GM21529 (cell line): ENCODE results near the gene EML5.
A peak's percentile ranks its signal among the peaks of the same experiment; 100 is the strongest.

Experiments
- ATAC-seq: cut with Tn5 transposase; IDR thresholded peaks from one replicate; pipeline ENCODE4 v1.9.1; 2021; ENCODE audit not compliant: unreplicated experiment

EML5 gene

DNA sequence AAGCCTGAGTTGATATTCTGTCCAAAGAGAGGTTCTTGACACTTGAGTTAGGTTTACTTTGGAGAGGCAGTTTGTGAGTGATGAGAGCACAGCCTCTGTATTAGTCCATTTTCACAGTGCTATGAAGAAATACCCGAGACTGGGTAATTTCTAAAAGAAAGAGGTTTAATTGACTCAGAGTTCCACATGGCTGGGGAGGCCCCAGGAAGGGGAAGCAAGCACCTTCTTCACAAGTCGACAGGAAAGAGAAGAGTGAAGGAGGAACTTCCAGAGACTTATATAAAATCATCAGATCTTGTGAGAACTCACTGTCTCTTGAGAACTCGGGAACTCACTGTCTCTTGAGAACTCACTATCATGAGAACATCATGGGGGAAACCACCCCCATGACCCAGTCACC is 224.6 kb downstream of the EML5 start:
- no peak for ATAC-seq

DNA sequence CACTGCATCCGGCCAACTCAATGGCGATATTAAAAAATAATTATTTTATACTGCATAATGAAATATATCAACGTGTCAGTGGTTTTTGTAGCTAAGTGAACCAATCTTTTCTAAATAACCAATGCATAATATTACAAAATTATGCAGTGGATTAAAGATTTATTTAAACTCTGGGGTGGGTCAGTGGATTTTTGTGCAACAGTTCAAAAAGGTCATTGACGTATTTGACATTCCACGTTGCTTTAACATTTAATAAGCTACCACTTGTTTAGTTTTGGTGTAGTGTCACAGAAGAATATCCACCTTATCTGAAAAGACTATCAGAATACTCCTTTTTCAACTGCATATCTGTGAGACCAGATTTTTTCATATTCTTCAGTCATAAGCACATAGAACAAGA is 227.3 kb downstream of the EML5 start:
- no peak for ATAC-seq

DNA sequence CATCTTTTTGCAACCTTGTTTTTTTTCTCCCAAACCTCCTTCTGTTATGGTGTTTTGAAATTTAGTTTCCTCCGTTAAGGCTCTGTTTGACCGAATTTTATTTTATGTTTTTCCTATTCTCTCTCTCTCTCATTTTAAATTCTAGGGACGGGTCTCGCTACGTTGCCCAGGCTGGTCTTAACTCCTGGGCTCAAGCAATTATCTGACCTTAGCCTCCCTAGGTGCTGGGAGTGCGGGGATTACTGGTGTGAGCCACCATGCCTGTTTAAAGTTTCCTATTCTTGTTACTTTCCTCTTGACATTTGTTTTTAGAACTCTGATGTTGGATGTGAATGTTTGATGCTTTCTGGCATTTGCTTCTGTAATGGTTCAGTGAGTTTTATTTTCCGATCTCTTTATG is 228.9 kb downstream of the EML5 start:
- ATAC-seq = no peak

DNA sequence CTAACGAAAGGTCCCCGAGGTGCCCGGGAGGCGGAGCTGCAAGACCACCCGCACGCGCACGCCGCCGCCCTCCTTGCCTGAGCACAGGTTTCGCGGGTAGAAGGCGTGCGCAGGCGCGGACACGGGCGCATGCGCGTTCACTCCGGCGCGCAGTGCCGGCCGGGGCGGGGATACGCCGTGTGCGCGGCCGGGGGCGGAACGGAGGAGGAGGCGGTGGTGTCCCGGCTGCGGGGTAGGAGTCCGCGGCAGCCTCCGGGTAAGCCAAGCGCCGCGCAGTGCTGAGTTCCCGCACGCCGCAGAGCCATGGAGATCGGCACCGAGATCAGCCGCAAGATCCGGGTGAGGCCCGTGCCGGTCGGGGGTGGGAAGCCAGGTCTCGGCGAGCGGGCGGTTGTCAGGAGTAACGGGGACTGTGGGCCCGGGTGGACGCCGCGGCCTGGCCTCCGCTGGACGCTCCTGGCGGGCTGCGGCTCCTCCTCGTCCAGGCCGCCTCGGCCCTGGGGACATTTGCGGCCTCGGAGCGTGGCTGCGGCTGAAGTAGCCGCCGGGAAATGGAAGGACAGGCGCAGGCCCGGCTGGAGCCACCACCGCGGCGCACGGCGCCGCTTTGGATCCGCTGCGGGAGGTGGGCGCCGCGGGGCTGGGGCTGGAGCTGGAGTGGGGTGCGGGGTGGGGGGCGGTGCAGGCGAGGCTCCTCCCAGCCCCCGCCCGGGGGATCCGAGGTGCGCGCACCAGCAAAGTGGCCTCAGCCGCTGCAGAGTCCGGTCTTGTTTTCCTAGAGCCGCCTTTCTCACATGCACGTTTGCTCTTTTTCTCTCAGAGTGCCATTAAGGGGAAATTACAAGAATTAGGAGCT is 229.7 kb downstream of the EML5 start, which contains the start of gene ZC3H14:
TSS of gene ZC3H14 (plus strand) at position 207 of the 856 bp plus-strand sequence. CDS start at position 304, 97 bp downstream.
- ATAC-seq = peak; percentile 94

DNA sequence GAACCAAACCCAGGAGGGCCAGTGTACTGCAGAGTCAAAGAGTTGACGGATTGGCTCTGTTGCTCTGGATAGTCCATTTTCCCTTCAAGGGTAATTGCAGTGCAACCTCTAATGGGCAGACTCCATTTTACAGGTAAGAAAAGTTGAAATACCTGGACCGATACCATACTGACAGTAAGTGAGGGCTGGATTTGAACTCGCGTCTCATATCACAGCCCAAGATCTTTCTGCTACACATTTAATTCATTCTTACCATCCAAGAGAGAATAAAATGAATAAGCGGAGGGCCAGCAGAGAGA is 230.3 kb downstream of the EML5 start:
- ATAC-seq = no peak
